Subcutaneous adipose tissue (tissue), 4 donors: ENCODE measurements around the gene PSD2. TPM values are rescaled to one million over a fixed set of nuclear protein-coding genes. Genes with fewer than 3 reads are reported as not detected.

ENCODE experiments used
- CTCF ChIP-seq: fragments of 450-650 bp; IDR thresholded peaks from one replicate; pipeline ENCODE4 v1.5.1; 2016; ENCODE audit warnings: low read depth, mild to moderate bottlenecking, control low read depth, antibody characterized with exemption, moderate library complexity
- total RNA-seq, 4 donors: library from RNA; depleted of rRNA; stranded (reverse); fragments of >200 nt; gene quantifications; one replicate each; pipeline ENCODE4 v1.1.0, GENCODE V29; 2016

The PSD2 gene
- total RNA-seq, 4 donors from 2014 or later = 0.17 TPM; not detected in 3

GRCh38 chr5:139854953-139855352, 59.3 kb downstream of the PSD2 start:
- no peak for TF ChIP-seq CTCF

GRCh38 chr5:139855451-139855850, 59.8 kb downstream of the PSD2 start:
- no peak for TF ChIP-seq CTCF

- no peak for TF ChIP-seq CTCF
Measured at GRCh38 chr5:139855946-139856540, 60.4 kb downstream of the PSD2 start.

GRCh38 chr5:139856714-139857113, 61.1 kb downstream of the PSD2 start:
- TF ChIP-seq CTCF = no peak

- TF ChIP-seq CTCF = no peak
Measured at GRCh38 chr5:139859013-139859412, 63.4 kb downstream of the PSD2 start.

GRCh38 chr5:139861021-139861888, 65.6 kb downstream of the PSD2 start:
- TF ChIP-seq CTCF = no peak

- TF ChIP-seq CTCF = no peak
Measured at GRCh38 chr5:139861889-139862207, 66.2 kb downstream of the PSD2 start.
